Measurements from ENCODE around the gene ERP27.

The ERP27 gene

GRCh38 chr12:14893506-14894250 is 44.7 kb downstream of the ERP27 start:
- Histone ChIP-seq H3K27me3 (replicated peaks; ENCODE audit: control insufficient read depth, insufficient read depth, low read length) (no peaks in the 10 kb centered on the region), H3K4me3 (replicated peaks; ENCODE audit: low read depth, low read length) (no peak overlapping the region), H3K36me3 (ENCODE audit: control insufficient read depth, insufficient read depth, low read length) (no peaks in the 10 kb centered on the region)
- DNase-seq (ENCODE audit: extremely low read depth, insufficient read length): no peak
- TF ChIP-seq, protein P1, sequence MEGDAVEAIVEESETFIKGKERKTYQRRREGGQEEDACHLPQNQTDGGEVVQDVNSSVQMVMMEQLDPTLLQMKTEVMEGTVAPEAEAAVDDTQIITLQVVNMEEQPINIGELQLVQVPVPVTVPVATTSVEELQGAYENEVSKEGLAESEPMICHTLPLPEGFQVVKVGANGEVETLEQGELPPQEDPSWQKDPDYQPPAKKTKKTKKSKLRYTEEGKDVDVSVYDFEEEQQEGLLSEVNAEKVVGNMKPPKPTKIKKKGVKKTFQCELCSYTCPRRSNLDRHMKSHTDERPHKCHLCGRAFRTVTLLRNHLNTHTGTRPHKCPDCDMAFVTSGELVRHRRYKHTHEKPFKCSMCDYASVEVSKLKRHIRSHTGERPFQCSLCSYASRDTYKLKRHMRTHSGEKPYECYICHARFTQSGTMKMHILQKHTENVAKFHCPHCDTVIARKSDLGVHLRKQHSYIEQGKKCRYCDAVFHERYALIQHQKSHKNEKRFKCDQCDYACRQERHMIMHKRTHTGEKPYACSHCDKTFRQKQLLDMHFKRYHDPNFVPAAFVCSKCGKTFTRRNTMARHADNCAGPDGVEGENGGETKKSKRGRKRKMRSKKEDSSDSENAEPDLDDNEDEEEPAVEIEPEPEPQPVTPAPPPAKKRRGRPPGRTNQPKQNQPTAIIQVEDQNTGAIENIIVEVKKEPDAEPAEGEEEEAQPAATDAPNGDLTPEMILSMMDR (IDR thresholded peaks at IDR 0.05; ENCODE audit: insufficient read depth, low read length, poor library complexity, severe bottlenecking): no peak

DNA sequence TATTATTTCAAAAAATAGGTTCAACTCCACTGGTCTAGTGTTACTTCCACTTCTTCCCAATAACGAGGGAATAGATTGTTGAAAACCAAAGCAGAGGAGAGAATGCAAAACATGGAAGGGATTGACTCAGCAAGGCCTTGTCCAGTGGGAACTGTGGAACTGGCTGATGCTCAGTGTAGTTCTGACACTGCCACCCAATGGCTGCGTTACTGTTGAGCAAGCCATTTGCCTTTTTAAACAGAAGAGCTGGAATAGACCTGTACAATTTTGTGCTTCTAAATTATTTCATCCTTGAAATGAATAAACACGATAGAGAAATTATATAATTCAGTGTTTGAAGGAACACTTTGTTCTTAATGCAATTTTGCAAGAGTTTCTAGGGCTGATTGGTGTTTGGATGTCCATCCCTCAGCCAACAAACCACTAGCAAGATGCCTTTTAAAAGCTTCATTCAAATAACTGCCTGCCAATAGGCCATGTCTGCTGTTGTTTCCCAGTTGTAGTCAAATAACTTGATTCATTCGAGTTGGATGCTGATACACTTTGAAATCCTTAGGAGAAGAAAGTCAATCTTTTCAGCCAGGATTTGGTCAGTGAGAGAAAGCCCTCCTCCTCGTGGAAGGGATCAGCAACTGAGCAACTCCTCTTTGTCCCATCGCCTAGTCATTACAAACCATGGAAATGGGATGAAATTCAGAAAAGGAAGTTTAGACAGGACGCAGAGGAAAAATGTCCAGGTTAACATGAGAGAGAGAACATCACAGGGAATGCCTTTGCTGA is 45.4 kb downstream of the ERP27 start:
- Histone ChIP-seq H3K4me3 (replicated peaks; ENCODE audit: low read depth, low read length) (no peak overlapping the region), H3K27me3 (replicated peaks; ENCODE audit: control insufficient read depth, insufficient read depth, low read length) (no peaks in the 10 kb centered on the region), H3K36me3 (ENCODE audit: control insufficient read depth, insufficient read depth, low read length) (no peaks in the 10 kb centered on the region)
- DNase-seq (ENCODE audit: extremely low read depth, insufficient read length): no peak
- TF ChIP-seq, protein P1 (IDR thresholded peaks at IDR 0.05; ENCODE audit: insufficient read depth, low read length, poor library complexity, severe bottlenecking): peak; percentile 35

DNA sequence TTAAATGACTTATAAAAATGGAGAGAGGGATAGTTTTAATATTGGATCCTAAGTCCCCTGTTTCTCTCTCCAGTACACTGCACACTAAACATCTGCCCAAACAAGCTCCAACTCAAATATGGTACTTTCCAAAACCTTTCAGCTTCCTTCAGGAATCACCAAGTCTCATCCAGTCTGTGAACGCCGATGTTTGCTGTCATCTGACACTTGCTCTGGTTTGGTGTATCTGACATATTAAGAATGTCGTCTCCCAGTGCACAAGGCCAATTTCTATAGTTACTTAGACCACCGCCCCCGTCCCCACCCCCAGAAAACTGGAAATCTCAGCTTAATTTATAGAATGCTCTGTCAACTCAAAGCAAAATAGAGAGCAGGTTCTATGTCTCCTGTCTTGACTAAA is 47.6 kb downstream of the ERP27 start:
- DNase-seq (ENCODE audit: extremely low read depth, insufficient read length): no peak
- H3K36me3 ChIP-seq (ENCODE audit: control insufficient read depth, insufficient read depth, low read length): no peaks in the 10 kb centered on the region
- TF ChIP-seq, protein P1 (IDR thresholded peaks at IDR 0.05; ENCODE audit: insufficient read depth, low read length, poor library complexity, severe bottlenecking): no peak
- H3K4me3 ChIP-seq (replicated peaks; ENCODE audit: low read depth, low read length): no peak overlapping the region
- H3K27me3 ChIP-seq (replicated peaks; ENCODE audit: control insufficient read depth, insufficient read depth, low read length): no peaks in the 10 kb centered on the region; the same call in 1 of the 2 replicates

DNA sequence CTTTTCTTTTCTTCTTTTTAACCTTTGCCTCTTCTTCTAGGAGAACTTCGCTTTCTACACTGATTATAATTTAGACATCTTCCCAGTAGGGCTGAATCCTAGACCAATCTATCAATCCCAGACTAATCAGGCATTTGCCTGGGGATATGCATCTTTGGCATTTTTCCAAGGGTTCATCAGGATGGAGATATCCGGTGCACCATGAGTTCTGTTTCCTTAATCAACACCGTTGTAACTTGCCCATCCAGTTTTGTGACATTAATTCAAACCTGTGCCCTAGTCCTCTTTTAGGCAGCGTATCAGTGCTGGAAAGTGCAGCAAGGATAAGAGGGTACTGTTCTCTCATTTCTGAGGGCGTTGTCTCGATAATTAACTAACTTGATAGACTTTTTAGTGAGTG is 52.1 kb downstream of the ERP27 start:
- H3K27me3 ChIP-seq (replicated peaks; ENCODE audit: control insufficient read depth, insufficient read depth, low read length): no peaks in the 10 kb centered on the region; the same call in 1 of the 2 replicates
- TF ChIP-seq, protein P1 (IDR thresholded peaks at IDR 0.05; ENCODE audit: insufficient read depth, low read length, poor library complexity, severe bottlenecking): no peak
- no peaks in the 10 kb centered on the region for H3K36me3 ChIP-seq (ENCODE audit: control insufficient read depth, insufficient read depth, low read length)
- DNase-seq (ENCODE audit: extremely low read depth, insufficient read length): no peak
- H3K4me3 ChIP-seq (replicated peaks; ENCODE audit: low read depth, low read length): no peak overlapping the region

- H3K4me3 ChIP-seq (replicated peaks; ENCODE audit: low read depth, low read length): no peak within 1 kb of the TSS
- no peak for DNase-seq (ENCODE audit: extremely low read depth, insufficient read length)
- no peaks in the 10 kb centered on the region for H3K36me3 ChIP-seq (ENCODE audit: control insufficient read depth, insufficient read depth, low read length)
- no peaks in the 10 kb centered on the region; the same call in 1 of the 2 replicates for H3K27me3 ChIP-seq (replicated peaks; ENCODE audit: control insufficient read depth, insufficient read depth, low read length)
- TF ChIP-seq, protein P1 (IDR thresholded peaks at IDR 0.05; ENCODE audit: insufficient read depth, low read length, poor library complexity, severe bottlenecking): no peak
Measured at GRCh38 chr12:14885718-14886221, 52.6 kb downstream of the ERP27 start, which contains the start of gene MGP. TSS of gene MGP (minus strand) at chr12:14885854. CDS start at chr12:14885791, 63 bp downstream.
